ENCODE results near the gene THUMPD3. TPM values are rescaled to one million over a fixed set of nuclear protein-coding genes. Genes with fewer than 3 reads are reported as not detected.
A peak's percentile ranks its signal among the peaks of the same experiment; 100 is the strongest.

Gene THUMPD3
- 42.1 and 42.7 TPM in 2 replicates for total RNA-seq

DNA sequence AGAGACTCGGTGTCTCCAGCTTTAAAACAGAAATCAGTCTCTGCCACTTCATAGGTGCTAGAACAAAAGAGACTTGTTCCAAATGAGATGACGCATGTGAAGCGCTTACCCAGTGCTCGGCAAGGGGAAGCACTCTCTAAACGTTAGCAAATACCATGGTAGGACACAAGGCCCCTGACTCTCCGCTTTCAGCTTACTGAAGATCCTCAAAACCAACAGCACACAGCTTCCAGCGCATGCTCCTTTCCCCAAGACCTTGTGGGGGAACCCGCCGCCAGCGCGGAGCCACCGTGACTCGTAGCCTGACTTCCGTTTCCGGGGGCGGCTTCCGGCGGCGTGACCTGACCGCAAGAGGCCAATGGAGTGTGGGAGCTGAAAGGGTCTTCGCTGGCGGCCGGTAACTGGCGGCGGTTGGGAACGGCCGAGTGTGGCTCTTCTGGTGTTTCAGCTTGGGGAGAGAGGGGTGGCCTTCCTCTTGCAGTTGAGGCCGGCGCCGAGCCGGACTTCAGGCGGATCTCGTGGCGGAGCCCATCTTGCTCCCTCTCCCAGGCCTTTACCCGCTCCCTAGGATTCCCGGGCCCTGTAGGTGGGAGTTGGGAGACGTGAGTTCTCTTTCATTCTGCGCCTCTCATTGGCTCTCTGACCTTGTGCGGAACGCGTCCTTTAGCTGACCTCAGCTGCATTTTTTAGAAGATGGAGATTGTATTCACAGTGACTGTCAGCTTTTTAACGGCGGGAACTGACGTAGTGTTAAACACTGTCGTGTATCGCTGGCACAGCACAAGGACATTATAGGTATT lies at the start of gene THUMPD3:
Gene THUMPD3 (plus strand): TSS at position 324 of the 800 bp plus-strand sequence. CDS start 2,015 bp downstream, outside the sequence.
- peak within 1 kb of the TSS; percentile 97 for H3K27ac ChIP-seq (ENCODE audit: low read depth, low read length)
- peaks cover 29% of the 10 kb centered on the region for H3K36me3 ChIP-seq (ENCODE audit: insufficient read depth, low read length)
- peak within 1 kb of the TSS; percentile 90 for H2AFZ ChIP-seq (ENCODE audit: low read length)
- H3K4me3 ChIP-seq (ENCODE audit: insufficient read depth, low read length): peak within 1 kb of the TSS; percentile 80
- no peaks in the 10 kb centered on the region for H3K9me3 ChIP-seq (ENCODE audit: low read depth, low read length)
- TF ChIP-seq CTCF (IDR thresholded peaks at IDR 0.05; ENCODE audit: extremely low read depth, low read depth, low read length): no peak
- H4K20me1 ChIP-seq (ENCODE audit: insufficient read depth, low read length): no peaks in the 10 kb centered on the region
- H3K79me2 ChIP-seq (ENCODE audit: insufficient read depth, low read length): peaks cover 20% of the 10 kb centered on the region
- peak within 1 kb of the TSS; percentile 92 for H3K4me2 ChIP-seq (ENCODE audit: insufficient read depth, low read length)
- peak; percentile 92 for DNase-seq (ENCODE audit: insufficient read length, low spot score, missing footprints)
- no peaks in the 10 kb centered on the region for H3K27me3 ChIP-seq (ENCODE audit: insufficient read depth, low read length)
- H3K4me1 ChIP-seq (ENCODE audit: insufficient read depth, low read length): peaks cover 15% of the 10 kb centered on the region

- H3K79me2 ChIP-seq (ENCODE audit: insufficient read depth, low read length): no peaks in the 10 kb centered on the region
- TF ChIP-seq CTCF (IDR thresholded peaks at IDR 0.05; ENCODE audit: extremely low read depth, low read depth, low read length): no peak
These were observed 48.1 kb upstream of the THUMPD3 start for GRCh38 chr3:9314796-9315195.

DNA sequence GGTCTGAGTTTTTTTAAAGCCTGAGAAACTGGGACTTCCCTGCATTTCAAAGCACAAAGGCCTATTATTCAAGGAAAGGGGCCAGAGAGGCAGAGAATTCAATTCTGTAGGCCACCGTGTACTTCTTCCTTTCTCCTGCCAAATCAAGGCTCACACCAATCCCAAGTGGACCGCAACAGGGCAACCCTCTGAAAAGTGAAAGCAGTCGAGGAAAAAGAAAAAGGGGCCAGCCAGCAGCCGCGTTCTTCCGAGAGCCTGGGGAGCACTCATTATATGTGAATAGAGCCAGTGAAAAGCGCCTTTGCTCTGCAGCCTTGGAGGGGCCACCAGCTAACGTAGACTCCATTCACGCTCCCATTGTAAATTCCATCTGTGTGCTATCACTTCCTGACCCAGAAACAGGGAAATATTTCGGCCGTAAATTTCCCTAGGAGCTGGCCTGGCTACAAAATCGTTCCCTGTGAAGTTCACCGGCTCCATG lies 45.9 kb upstream of the THUMPD3 start:
- no peaks in the 10 kb centered on the region for H3K36me3 ChIP-seq (ENCODE audit: insufficient read depth, low read length)
- H3K4me3 ChIP-seq (ENCODE audit: insufficient read depth, low read length): peak overlapping the region; percentile 63
- H3K27ac ChIP-seq (ENCODE audit: low read depth, low read length): peak overlapping the region; percentile 75
- H3K4me1 ChIP-seq (ENCODE audit: insufficient read depth, low read length): peaks cover 11% of the 10 kb centered on the region
- no peaks in the 10 kb centered on the region for H3K9me3 ChIP-seq (ENCODE audit: low read depth, low read length)
- H3K4me2 ChIP-seq (ENCODE audit: insufficient read depth, low read length): peak overlapping the region; percentile 87
- H3K27me3 ChIP-seq (ENCODE audit: insufficient read depth, low read length): no peaks in the 10 kb centered on the region
- no peaks in the 10 kb centered on the region for H3K79me2 ChIP-seq (ENCODE audit: insufficient read depth, low read length)
- H4K20me1 ChIP-seq (ENCODE audit: insufficient read depth, low read length): no peaks in the 10 kb centered on the region
- H2AFZ ChIP-seq (ENCODE audit: low read length): peak overlapping the region; percentile 92
- DNase-seq (ENCODE audit: insufficient read length, low spot score, missing footprints): peak; percentile 76
- no peak for TF ChIP-seq CTCF (IDR thresholded peaks at IDR 0.05; ENCODE audit: extremely low read depth, low read depth, low read length)

More at GRCh38 chr3:9314796-9315195, 48.1 kb upstream of the THUMPD3 start:
- Histone ChIP-seq H3K27me3 (ENCODE audit: insufficient read depth, low read length) (no peaks in the 10 kb centered on the region), H3K4me1 (ENCODE audit: insufficient read depth, low read length) (peaks cover 11% of the 10 kb centered on the region), H3K36me3 (ENCODE audit: insufficient read depth, low read length) (no peaks in the 10 kb centered on the region), H2AFZ (ENCODE audit: low read length) (no peak overlapping the region), H3K27ac (ENCODE audit: low read depth, low read length) (no peak overlapping the region), H3K4me3 (ENCODE audit: insufficient read depth, low read length) (no peak overlapping the region), H4K20me1 (ENCODE audit: insufficient read depth, low read length) (no peaks in the 10 kb centered on the region), H3K9me3 (ENCODE audit: low read depth, low read length) (no peaks in the 10 kb centered on the region), H3K4me2 (ENCODE audit: insufficient read depth, low read length) (no peak overlapping the region)
- DNase-seq (ENCODE audit: insufficient read length, low spot score, missing footprints): no peak

- no peak overlapping the region for H2AFZ ChIP-seq (ENCODE audit: low read length)
- no peak overlapping the region for H3K4me2 ChIP-seq (ENCODE audit: insufficient read depth, low read length)
- no peaks in the 10 kb centered on the region for H3K27me3 ChIP-seq (ENCODE audit: insufficient read depth, low read length)
- H3K9me3 ChIP-seq (ENCODE audit: low read depth, low read length): no peaks in the 10 kb centered on the region
- no peak overlapping the region for H3K4me3 ChIP-seq (ENCODE audit: insufficient read depth, low read length)
- H4K20me1 ChIP-seq (ENCODE audit: insufficient read depth, low read length): no peaks in the 10 kb centered on the region
- H3K79me2 ChIP-seq (ENCODE audit: insufficient read depth, low read length): no peaks in the 10 kb centered on the region
- no peak overlapping the region for H3K27ac ChIP-seq (ENCODE audit: low read depth, low read length)
- no peak for TF ChIP-seq CTCF (IDR thresholded peaks at IDR 0.05; ENCODE audit: extremely low read depth, low read depth, low read length)
- DNase-seq (ENCODE audit: insufficient read length, low spot score, missing footprints): no peak
- H3K4me1 ChIP-seq (ENCODE audit: insufficient read depth, low read length): no peaks in the 10 kb centered on the region
- H3K36me3 ChIP-seq (ENCODE audit: insufficient read depth, low read length): no peaks in the 10 kb centered on the region
These were observed 40.1 kb upstream of the THUMPD3 start for GRCh38 chr3:9322780-9323179.

Data from osteoblast (primary cell).